CMK (cell line): ENCODE data around the gene ALDH2.
"Not testable (repeated sequence)": the region's sequence is repeated elsewhere in the genome, so short reads cannot be mapped to it uniquely, and the experiment has no call there.

Experiments
- DNase-seq: peaks from one replicate; pipeline ENCODE4 v3.0.0-alpha.2; 2010; ENCODE audit warnings: low read depth

Gene ALDH2

DNA sequence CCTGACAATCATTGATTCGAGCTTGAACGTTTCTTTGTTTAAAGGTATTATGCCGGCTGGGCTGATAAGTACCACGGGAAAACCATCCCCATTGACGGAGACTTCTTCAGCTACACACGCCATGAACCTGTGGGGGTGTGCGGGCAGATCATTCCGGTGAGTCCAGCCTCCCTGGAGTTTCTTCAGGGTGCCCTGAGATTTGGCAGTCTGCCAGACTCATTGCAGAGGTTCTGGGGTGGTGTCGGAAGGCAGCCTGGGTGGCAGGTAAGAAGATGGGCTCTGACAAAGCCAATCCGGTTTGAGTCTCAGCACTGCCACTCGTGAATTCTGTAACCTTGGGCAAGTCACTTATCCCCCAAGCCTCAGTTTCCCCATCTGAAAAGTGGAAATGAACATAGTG is 23.0 kb downstream of the ALDH2 start:
- no peak for DNase-seq

DNA sequence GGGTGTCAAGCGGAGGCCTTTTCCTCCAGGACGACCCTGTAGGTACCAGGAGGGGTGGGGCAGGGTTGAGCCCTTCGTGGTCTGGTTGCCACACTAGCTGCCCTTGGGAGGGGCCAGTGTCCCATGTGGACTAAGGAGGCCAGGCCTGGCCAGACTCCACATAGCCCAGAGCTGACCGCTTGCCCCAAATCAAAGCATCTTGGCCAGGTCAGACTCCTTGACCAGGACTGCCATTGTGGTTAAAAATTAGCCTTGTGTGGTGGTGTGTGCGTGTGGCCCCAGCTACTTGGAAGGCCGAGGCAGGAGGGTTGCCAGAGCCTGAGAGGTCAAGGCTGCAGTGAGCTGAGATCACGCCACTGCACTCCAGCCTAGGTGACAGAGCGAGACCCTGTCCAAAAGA is 24.8 kb downstream of the ALDH2 start:
- no peak for DNase-seq

DNA sequence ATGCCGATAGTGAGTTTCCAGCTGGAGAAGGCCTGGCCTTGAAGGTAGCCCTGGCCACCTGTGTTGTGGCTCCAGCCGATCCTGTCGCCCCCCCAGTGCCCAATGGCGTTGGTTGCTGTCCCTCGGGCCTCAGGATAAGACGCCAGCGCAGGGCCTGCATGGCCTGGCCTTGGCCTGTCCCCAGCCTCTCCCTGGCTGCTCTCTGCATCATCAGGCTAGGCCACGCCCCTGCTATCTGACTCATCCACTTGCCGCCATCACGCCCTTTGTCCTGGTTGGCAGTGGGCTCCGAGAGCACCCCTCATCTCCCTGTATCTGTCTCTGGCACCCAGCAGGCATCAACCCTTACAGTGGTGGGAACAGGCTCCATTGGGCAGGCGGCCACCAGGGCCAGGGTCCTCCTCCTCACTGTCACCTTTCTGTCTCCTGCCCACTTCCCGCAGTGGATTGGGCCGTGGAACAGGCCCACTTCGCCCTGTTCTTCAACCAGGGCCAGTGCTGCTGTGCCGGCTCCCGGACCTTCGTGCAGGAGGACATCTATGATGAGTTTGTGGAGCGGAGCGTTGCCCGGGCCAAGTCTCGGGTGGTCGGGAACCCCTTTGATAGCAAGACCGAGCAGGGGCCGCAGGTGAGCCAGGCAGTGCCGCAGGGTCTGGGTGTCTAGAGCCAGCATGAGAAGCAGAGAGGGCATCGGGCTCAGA is 25.6 kb downstream of the ALDH2 start:
- no peak for DNase-seq

DNA sequence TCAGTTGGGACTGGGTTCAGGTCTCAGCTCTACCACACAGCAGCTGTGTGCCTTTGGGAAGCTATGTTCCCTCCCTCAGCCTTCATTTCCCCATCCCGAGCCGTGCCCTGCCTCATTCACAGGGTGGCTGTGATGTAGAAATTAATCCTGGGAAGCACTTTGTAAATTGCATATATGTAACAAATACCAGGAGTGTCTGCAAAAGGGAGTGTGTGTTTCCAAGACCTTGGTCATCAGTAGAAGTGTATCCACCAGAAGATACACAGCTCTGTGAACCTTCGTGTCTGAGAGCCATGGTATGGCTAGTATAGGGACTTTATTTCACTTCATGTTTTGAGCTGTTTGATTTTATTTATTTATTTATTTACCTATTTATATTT is 26.1 kb downstream of the ALDH2 start:
- no peak for DNase-seq

DNA sequence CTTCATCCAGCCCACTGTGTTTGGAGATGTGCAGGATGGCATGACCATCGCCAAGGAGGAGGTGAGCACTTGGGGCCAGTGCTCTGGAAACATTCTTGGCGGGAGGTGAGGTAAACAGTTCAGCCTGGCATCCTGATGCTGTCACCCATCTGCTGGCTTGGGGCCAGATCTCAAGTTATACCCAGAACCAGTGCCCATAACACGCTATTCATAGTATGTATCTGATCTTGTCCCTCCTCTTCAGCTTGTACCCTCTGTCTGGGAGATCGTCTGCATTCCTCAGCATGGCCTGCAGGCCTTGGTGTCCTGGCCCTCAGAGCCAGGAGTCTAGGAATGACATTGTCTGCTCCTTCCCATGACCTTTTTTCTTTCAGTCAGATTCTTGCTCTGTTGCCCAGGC is 31.4 kb downstream of the ALDH2 start:
- DNase-seq: no peak

DNA sequence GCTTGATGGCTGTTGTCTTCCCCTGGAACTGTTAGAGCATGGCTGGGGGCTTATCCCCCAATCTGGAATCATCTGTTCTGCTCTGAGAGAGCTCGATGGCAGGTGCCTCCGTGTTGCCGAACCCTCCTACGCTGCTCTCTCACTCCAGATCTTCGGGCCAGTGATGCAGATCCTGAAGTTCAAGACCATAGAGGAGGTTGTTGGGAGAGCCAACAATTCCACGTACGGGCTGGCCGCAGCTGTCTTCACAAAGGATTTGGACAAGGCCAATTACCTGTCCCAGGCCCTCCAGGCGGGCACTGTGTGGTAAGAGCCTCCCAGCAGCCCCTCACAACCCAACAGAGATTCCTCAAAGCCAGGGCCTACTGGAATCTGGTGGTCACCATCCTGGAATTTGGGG is 33.0 kb downstream of the ALDH2 start:
- no peak for DNase-seq

DNA sequence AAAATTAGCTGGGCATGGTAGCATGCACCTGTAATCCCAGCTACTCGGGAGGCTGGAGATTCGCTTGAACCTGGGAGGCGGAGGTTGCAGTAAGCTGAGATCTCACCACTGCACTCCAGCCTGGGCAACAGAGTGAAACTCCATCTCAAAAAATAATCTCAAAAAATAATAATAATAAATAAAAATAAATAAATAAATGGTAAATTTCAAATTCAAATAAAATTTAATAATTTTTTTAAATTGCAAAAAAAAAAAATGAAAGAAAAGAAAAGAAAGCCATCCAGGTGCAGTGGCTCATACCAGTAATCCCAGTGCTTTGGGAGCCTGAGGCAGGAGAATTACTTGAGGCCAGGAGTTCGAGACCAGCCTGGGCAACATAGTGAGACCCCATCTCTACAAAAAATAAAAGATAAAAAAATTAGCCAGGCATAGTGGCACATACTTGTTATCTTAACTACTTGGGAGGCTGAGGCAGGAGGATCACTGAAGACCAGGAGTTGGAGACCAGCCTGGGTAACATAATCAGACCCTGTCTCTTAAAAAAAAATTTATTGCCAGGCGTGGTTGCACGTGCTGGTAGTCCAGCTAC is 36.4 kb downstream of the ALDH2 start:
- no peak for DNase-seq

DNA sequence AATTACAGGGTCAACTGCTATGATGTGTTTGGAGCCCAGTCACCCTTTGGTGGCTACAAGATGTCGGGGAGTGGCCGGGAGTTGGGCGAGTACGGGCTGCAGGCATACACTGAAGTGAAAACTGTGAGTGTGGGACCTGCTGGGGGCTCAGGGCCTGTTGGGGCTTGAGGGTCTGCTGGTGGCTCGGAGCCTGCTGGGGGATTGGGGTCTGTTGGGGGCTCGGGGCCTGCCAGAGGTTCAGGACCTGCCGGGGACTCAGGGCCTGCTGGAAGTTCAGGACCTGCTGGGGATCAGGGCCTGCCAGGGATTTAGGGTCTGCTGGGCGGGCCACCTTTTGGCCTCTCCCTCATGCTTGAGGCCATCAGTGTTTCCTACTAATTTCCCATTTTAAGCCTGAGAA is 37.1 kb downstream of the ALDH2 start:
- DNase-seq: no peak

DNA sequence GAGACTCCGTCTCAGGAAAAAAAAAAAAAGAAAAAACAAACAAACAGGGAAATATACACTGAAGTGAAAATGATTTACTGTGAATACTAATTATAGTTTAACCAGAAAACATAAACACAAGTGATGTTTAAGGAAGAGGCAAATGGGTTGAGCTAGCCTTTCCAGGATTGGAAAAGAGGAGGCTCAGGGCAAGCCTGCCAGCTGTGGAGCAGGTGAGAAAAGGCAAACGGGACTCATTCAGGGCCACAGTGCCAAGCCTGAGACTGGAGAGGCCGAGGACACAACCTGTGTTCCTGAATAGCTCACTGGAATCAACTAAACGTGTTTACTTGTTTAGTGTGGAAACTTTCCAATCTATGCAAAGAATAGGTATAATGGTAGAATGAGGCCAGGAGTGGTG is 39.6 kb downstream of the ALDH2 start:
- DNase-seq: no peak

DNA sequence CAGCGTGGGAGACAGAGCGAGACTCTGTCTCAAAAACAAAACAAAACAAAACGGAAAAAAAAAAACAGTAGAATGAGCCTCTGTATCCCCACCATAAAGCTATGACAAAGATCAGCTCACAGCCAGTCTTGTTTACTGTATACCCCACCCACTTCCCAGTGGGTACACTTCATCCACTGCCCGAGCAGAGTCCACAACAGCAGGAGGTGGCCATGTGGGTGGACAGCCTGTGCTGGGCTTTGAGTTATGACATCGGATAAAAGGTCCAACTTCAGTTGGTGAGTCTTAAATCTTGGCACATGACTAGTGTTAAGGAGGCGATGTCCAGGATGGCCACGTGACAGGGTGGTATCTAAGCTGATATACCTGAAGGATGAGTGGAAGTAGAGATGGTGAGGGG is 40.5 kb downstream of the ALDH2 start:
- DNase-seq: no peak

DNA sequence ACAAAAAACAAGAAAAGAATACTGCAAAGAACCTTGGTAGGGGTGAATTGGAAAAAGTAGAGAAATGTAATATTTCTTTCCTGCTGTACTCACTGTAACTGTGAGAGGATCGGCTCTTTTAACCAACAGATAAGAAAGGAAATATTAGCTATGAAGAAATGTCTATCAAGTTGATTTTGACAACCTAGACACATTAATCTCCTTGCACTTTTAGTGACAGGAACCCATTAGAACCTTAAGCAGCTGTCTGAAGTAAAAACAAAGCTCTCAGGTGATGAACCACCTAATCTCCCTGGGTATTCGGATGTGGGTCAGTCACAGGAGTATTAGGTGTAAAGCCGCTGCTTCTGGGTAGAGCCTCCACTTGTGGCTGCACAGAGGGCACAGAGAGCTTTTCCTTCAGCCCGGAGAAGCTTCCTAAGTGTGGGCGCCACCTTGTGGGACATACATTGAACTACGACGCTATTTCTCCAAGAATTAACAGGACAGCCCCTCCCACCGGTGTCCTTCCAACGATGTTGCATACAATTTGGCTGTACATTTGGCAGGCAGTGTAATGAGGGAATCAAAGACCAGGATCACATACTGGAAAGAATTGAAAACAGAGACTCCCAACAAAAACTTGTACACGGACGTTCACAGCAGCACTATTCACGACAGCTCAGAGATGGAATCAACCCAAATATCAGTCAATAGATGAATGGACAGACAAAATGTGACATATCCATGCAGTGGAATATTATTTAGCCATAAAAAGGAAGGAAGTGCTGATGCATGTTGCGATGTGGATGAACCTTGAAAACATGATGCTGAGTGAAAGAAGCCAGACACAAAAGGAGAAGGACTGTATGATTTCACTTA is 46.4 kb downstream of the ALDH2 start:
- DNase-seq: peak; percentile 69

DNA sequence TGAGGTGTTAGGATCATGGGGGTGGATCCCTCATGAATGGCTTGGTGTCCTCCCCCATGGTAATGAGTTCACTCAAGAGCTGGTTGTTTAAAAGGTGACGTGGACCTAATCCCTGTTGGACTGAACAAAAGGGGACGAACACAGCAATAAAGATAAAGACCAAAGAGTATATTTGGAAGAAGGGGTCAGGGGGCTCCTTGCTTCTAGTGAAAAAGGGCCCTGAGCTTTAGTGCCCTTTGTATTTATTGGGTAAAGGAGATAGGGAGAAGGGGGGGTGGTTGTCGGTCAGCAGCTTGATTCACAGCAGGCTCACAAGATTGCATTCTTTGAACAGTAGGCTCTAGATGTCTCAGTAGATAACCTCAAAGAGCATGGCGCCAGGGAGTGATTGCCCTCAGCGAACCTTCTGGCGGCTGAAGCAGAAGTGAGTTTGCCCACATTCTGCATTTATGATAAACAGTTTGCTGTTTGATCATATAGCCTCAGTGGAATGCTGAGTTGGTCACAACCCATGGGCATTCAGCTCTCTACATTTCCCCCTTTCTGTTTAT is 49.4 kb downstream of the ALDH2 start:
- DNase-seq: no peak

DNA sequence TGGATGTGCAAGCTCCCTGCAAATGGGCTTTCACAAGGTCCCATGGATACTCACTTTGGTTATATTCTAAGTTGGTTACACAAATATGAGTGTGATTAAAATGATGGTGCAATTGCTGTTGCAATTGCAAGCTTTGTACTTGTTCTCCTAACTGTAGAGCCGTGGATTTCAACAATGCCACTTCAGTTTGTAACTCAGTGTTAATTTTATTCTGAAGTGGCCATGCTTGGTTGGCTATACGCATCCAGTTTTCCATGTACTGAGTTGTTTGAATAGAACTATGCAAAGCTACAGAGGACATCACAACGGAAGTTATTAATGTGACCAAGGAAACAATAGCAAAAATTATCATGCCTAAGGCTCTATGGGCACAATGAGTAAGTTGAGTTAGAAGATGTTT is 50.2 kb downstream of the ALDH2 start:
- DNase-seq: not testable (repeated sequence)

DNA sequence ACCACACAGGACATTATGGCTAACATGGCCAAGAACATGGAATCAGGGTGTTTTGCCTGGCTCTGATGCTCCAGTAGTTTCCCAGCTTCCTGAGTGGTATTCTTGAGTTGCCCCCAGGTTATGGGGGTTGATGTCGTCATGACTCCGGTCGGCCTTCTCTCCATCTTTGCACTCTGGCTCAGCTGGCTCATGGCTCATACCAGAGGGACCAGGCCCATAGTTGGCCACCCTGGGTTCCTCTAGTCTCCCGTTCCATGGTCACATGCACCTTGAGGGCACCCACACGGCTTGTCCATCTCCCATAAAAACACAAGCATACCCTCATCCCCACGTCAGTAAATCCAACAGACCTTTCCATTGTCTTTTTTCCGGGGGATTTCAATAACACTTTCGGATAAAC is 51.6 kb downstream of the ALDH2 start:
- DNase-seq: no peak

DNA sequence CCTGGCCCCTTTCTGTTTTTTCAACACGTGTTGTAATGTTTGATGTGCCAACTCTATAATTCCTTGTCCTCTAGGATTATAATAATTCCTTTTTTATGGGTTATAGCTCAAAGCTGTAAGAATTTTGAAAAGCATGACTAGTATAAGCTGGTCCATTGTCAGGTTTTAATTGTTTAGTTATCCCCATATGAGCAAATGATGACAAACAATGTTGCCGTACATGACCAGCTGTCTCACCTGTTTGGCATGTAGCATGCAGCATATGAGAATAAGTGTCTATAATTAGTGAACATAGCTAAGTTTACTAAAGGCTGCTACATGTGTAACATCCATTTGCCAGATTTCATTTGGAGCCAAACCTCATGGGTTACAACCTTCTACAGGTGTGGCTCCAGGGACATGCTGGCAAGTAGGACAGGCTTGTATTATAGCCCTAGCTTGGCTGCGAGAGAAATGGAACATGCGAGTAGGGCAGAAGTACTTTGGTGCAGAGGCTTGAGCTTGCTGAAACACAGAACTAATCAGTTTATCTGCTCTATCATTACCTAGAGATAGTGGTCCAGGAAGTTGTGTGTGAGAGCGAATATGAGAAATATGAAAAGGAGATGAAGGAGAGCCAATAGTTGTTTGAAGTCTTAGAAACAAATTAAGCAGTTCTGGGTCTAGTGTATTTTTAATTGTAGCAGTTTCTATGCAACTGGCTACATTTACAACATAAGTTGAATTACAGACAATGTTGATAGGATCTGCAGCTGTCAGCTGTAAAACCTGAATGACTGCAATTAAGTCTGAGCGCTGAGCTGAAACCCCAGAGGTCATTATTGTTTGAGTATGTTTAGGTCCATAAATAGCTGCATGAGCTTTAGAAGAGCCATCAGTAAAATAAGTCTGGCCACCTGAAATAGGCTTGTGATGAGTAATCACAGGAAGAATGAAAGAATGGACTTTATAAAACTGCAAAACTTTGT is 52.7 kb downstream of the ALDH2 start:
- DNase-seq: no peak

DNA sequence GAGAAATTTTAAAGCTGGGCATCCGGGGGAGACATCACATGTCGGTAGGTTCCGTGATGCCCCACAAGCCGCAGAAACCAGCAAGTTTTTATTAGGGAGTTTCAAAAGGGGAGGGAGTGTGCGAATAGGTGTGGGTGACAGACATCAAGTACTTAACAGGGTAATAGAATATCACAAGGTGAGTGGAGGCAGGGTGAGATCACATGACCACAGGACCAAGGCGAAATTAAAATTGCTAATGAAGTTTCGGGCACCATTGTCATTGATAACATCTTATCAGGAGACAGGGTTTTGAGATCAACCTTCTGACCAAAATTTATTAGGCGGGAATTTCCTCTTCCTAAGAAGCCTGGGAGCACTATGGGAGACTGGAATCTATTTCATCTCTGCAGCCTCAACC is 54.1 kb downstream of the ALDH2 start:
- not testable (repeated sequence) for DNase-seq

DNA sequence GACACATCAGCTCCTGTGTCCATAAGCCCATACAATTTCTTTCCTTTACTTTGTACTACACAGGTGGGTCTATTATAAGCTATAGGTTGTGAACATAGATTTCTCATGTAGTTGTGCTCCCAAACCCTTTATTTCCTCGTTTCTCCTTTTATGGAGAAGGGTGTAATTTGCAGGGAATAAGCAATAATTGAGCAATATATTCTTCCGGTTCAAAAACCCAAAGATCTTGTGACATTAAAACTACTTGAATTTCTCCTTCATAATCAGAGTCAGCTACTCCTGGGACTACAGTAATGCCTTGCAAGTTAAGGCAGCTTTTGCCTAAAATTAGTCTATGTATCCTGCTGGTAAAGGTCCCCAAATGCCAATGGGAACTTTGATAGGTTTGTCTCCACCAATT is 56.2 kb downstream of the ALDH2 start:
- no peak for DNase-seq

DNA sequence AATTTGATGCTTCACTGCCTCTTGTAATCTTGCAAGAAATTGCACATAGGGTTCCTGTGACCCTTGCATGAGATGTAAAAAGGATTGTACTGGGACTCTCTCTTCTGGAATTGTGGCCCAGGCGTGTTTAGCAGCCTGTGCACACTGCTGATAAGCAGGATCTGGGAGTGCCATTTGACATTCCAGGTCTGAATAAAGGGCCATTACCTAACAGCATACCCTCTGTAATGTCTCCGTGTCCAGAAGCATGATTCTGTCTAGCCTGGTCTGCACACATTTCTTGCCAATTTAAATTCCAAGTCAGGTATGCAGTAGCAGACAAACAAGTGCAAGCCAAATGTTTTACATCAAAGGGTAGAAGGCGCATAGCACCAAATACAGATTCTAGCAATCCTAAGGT is 57.2 kb downstream of the ALDH2 start:
- no peak for DNase-seq

DNA sequence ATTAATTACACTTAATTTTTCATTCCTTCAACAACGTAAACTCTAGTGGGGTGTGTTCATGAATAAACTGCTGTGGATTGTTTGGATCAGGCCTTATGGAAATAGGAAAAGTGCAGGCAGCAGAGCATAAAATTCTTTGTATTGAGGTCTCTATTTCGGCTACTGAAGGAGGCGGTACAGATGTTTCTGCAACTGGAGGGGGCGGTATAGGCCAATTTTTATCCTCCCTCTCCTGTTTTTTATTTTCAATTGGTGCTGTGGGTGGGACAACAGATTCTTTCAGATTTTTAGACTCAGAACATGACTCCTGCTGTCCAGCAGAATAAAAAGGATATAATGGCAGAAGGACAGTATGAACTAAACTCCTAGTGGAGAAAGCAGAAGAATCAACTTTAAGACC is 57.6 kb downstream of the ALDH2 start:
- DNase-seq: not testable (repeated sequence)

DNA sequence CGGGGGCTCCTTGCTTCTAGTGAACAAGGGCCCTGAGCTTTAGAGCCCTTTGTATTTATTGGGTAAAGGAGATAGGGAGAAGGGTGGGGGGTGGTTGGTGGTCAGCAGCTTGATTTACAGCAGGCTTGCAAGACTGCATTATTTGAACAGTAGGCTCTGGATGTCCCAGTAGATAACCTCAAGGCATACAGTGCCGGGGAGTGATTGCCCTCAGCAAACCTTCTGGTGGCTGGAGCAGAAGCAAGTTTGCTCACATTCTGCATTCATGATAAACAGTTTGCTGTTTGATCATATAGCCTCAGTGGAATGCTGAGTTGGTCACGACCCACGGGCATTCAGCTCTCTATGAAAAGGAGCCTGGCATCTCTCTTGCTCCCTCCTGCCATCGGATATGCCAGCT is 58.8 kb downstream of the ALDH2 start:
- no peak for DNase-seq

DNA sequence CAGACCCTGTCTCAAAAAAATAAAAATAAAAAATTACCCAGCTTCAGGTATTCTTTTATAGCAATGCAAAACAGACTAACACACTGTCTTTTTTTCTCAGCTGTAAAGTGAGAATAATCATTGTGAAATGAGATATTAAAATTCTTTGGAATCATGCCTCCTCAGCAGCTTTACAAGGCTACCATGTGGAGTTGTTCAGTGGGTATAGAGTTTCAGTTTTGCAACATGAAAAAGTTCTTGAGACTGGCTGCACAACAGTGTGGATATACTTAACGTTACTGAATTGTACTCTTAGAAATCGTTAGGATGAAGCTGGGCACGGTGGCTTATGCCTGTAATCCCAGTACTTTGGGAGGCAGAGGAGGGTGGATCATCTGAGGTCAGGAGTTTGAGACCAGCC is 59.6 kb downstream of the ALDH2 start:
- no peak for DNase-seq

DNA sequence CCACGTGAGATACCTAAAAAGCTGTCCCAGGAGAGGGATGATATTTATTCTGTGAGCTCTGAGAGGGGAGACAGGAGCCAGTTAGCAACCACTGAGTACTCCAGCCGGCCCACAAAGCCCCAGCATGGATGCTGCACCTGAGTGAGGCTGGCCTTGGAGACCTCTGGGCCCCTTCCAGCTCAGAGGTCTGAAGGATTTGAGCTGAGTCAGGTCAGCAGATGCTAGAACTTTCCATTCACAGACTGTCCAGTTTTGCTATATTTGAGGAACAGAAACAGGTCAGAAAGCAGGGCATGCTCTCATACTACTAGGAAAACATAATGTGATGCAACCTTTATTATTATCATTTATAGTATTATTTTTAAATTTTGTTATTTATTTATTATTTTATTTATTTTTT is 60.3 kb downstream of the ALDH2 start:
- DNase-seq: no peak
